Measurements from ENCODE around the gene PLPP7.
"Not testable (repeated sequence)": the region's sequence is repeated elsewhere in the genome, so short reads cannot be mapped to it uniquely, and the experiment has no call there.

DNA sequence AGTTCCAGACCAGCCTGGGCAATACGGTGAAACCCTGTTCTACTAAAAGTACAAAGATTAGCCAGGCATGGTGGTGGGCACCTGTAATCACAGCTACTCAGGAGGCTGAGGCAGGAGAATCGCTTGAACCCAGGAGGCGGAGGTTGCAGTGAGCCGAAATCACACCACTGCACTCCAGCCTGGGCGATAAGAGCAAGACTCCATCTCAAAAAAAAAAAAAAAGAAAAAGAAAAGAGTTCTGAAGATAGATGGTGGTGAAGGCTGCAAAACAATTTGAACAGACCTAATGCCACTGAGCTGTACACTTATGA lies 26.5 kb upstream of the PLPP7 start:
- TF ChIP-seq, protein P1, sequence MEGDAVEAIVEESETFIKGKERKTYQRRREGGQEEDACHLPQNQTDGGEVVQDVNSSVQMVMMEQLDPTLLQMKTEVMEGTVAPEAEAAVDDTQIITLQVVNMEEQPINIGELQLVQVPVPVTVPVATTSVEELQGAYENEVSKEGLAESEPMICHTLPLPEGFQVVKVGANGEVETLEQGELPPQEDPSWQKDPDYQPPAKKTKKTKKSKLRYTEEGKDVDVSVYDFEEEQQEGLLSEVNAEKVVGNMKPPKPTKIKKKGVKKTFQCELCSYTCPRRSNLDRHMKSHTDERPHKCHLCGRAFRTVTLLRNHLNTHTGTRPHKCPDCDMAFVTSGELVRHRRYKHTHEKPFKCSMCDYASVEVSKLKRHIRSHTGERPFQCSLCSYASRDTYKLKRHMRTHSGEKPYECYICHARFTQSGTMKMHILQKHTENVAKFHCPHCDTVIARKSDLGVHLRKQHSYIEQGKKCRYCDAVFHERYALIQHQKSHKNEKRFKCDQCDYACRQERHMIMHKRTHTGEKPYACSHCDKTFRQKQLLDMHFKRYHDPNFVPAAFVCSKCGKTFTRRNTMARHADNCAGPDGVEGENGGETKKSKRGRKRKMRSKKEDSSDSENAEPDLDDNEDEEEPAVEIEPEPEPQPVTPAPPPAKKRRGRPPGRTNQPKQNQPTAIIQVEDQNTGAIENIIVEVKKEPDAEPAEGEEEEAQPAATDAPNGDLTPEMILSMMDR (IDR thresholded peaks at IDR 0.05): not testable (repeated sequence)
- not testable (repeated sequence) for TF ChIP-seq POLR2A (IDR thresholded peaks at IDR 0.05)
